Stimulated activated CD4-positive, alpha-beta T cell treated with anti-CD3 and anti-CD28 coated beads, Interleukin-1b, Interleukin-23, amount 100 ng/mL, for 48 hours (primary cell): ENCODE measurements around the gene MRPS18A.

Experiments used
- DNase-seq: peaks from one replicate; pipeline ENCODE4 v3.0.0-alpha.2; 2020

MRPS18A gene

GRCh38 chr6:43695967-43696291, 8.3 kb upstream of the MRPS18A start:
- no peak for DNase-seq

GRCh38 chr6:43695215-43695966, 7.8 kb upstream of the MRPS18A start:
- no peak for DNase-seq

GRCh38 chr6:43689421-43689820, 1.8 kb upstream of the MRPS18A start:
- no peak for DNase-seq

- DNase-seq, result no peak
Observed at GRCh38 chr6:43687079-43687436, 533 bp downstream of the MRPS18A start.

- no peak for DNase-seq
Observed at GRCh38 chr6:43683708-43684455, 3.7 kb downstream of the MRPS18A start.

- DNase-seq, result no peak
Observed at GRCh38 chr6:43682724-43683429, 4.7 kb downstream of the MRPS18A start.

- no peak for DNase-seq
Observed at GRCh38 chr6:43681303-43681702, 6.3 kb downstream of the MRPS18A start.

GRCh38 chr6:43680308-43681200, 7.0 kb downstream of the MRPS18A start:
- no peak for DNase-seq

GRCh38 chr6:43679057-43679456, 8.5 kb downstream of the MRPS18A start:
- DNase-seq, result no peak

- no peak for DNase-seq
Observed at GRCh38 chr6:43678341-43678740, 9.2 kb downstream of the MRPS18A start.

GRCh38 chr6:43677759-43678158, 9.8 kb downstream of the MRPS18A start:
- no peak for DNase-seq

- no peak for DNase-seq
Observed at GRCh38 chr6:43676962-43677606, 10.5 kb downstream of the MRPS18A start.

GRCh38 chr6:43674921-43675320, 12.7 kb downstream of the MRPS18A start:
- DNase-seq, result no peak

GRCh38 chr6:43674291-43674690, 13.3 kb downstream of the MRPS18A start:
- no peak for DNase-seq

GRCh38 chr6:43673444-43674084, 14.0 kb downstream of the MRPS18A start:
- no peak for DNase-seq

GRCh38 chr6:43671801-43672690, 15.5 kb downstream of the MRPS18A start:
- DNase-seq, result no peak

GRCh38 chr6:43671011-43671800, 16.4 kb downstream of the MRPS18A start:
- DNase-seq, result no peak

- no peak for DNase-seq
Observed at GRCh38 chr6:43670623-43670986, 17.0 kb downstream of the MRPS18A start.

GRCh38 chr6:43669922-43670622, 17.5 kb downstream of the MRPS18A start:
- peak; percentile 51 for DNase-seq
